Measurements from ENCODE around the gene GABRR2.

- no peak for TF ChIP-seq CTCF (IDR thresholded peaks at IDR 0.05; ENCODE audit: insufficient read depth, low read length, poor library complexity, severe bottlenecking)
- no peak for TF ChIP-seq EZH2phosphoT487 (conservative IDR thresholded peaks at IDR 0.05; ENCODE audit: low read length)
Observed at GRCh38 chr6:89286516-89286915, 28.6 kb downstream of the GABRR2 start.
